ENCODE results near the gene TNFSF9.

The TNFSF9 gene

DNA sequence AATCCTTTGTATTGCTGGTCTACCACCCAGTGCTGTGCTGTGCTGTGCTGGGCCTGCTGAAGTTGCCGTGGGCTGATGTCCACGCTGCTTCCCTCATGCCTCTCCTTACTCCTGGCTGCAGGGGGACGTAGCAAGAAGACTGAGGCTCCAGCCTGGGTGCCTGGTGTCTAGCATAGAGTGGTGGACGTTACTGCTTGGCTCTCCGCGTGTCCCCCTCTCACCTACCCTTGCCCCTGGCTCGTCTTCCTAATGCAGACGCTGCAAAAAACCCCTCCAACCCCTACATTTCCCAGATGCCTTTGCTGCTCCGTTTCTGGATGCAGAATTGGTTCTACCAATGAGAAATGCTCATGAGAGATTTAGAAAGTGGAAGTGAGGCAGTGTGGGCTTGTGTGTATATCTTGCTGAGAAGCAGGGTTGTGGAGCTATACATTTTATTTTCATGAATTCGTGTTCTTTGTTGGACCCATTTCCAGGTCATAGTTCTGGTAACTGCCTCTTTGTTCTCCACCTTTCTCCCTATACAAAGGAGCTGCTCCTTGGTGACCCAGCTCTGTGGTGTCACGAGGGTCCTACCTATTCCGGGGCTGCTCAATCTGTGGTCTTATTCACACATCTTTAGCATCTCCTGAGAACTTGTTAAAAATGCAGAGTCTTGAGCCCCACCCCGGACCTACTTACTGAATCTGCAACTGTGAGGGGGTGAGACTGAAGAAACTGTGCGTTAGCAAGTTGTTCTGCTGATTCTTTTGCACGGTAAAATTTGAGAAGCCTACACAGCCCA is 41.4 kb upstream of the TNFSF9 start:
- no peak overlapping the region for H3K4me3 ChIP-seq
- no peak for TF ChIP-seq CTCF (IDR thresholded peaks at IDR 0.05)
- no peak overlapping the region for H3K27ac ChIP-seq
- no peak for DNase-seq (ENCODE audit: low spot score)

GRCh38 chr19:6490134-6490533 is 40.7 kb upstream of the TNFSF9 start:
- no peak overlapping the region for H3K27ac ChIP-seq
- no peak for DNase-seq (ENCODE audit: low spot score)
- TF ChIP-seq CTCF (IDR thresholded peaks at IDR 0.05), result no peak
- no peak overlapping the region for H3K4me3 ChIP-seq

DNA sequence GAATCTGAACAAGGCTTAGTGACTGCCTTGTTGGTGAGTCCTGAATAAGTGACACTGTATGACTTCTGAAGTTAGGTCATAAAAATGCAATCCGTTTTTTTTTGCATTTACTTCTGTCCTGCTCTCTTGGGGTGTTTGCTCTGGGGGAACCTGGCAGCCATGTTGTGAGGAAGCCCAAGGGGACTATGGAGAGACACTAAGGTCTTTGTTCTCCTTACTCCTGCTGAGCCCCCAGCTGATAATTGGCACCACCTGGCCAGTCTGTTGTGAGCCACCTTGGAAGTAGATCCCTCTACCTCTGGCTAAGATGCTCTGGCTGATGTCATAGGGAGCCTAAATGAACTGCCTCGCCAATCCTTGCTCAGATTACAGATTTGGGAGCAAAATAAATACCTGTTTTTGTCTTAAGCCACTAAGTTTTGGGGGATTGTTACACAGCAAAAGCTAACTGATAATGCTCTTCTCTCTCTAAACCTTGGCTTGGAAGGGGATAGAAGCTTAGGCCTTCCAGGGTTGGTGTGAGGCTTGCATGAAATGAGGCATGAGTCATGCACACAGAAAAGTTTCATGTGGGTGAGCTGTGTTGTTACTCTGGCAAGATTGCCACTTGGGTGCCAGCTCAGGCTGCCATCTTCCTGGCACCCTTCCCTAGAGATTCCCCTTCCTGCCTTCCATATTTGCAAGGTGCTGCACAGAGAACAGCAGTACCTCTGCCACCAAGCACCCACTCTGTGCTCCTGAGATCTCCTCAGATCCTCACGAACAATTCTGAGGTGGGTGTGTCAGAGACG is 38.8 kb upstream of the TNFSF9 start:
- Histone ChIP-seq H3K4me3 (no peak overlapping the region), H3K27ac (no peak overlapping the region)
- no peak for TF ChIP-seq CTCF (IDR thresholded peaks at IDR 0.05)
- no peak for DNase-seq (ENCODE audit: low spot score)

DNA sequence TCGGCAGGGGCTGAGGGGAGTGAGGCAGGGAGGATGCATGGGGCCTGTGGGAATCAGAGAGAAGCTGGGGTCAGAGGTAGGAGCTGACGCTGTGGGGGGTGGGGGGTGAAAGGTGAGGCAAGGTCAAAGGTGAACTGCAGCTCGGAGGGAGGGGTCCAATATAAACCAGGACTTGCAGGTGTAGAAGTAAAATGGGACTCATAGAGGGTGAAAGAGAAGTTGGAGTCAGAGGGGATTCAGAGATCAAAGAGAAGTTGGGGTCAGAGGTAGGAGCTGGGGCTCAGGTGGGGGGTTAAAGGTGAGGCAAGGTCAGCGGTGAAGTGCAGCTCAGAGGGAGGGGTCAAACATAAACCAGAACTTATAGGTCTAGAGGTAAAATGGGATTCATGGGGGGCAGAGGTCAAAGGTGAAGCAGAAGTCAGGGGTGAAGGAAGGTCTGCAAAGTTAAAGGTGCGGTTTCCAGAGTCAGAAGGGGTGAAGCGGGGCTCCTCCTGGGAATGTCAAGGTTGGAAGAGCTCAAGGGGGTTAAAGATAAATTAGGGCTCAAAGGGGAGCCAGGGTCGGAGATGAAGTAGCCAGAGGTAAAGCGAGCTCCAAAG is 36.3 kb upstream of the TNFSF9 start:
- Histone ChIP-seq H3K27ac (no peak overlapping the region), H3K4me3 (no peak overlapping the region)
- no peak for DNase-seq (ENCODE audit: low spot score)
- TF ChIP-seq CTCF (IDR thresholded peaks at IDR 0.05), result no peak

GRCh38 chr19:6495947-6496346 is 34.9 kb upstream of the TNFSF9 start:
- Histone ChIP-seq H3K27ac (no peak overlapping the region), H3K4me3 (no peak overlapping the region)
- no peak for DNase-seq (ENCODE audit: low spot score)
- no peak for TF ChIP-seq CTCF (IDR thresholded peaks at IDR 0.05)

DNA sequence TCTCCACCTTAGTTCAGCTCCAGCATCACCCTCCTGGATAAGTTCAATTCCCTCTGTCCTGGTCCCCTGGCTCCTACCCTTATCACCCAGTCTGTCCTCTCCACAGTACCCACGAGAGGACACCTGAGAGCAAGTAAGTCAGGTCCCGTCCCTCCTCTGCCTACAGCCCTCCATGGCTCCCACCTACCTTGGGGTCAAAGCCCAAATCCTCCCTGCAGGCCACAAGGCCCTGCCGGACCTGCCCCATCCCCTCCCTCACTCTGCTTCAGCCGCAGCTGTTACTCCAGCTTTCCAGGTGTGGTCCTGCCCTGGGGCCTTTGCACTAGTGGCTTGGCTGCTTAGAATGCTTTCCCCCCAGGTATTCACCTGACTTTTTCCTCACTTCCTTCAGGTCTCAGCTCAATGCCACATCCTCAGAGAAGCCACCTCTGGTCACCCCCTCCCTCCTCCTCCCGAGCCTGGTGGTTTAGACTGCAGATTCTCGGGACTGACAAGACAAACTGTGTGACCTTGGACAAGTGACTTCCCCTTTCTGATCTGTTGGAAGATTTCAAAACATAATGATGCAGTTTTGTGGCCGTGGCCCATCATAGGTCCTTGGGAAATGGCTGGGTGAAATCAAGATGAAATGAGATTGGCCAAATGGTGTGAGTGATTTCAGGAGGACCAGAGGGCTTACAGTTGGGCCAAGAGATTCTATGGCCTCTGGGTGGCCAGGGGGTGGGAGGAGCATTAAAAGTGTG is 32.4 kb upstream of the TNFSF9 start:
- DNase-seq (ENCODE audit: low spot score), result no peak

More for the DNA sequence above, 32.4 kb upstream of the TNFSF9 start:
- Histone ChIP-seq H3K27ac (no peak overlapping the region), H3K4me3 (no peak overlapping the region)
- no peak for TF ChIP-seq CTCF (IDR thresholded peaks at IDR 0.05)

Data from coronary artery (tissue), 2 donors.